GM21381 (cell line): ENCODE data around the gene RNF10.
"Not testable (repeated sequence)": the region's sequence is repeated elsewhere in the genome, so short reads cannot be mapped to it uniquely, and the experiment has no call there.

Experiments used
- ATAC-seq: cut with Tn5 transposase; IDR thresholded peaks from one replicate; pipeline ENCODE4 v1.9.1; 2021; ENCODE audit warnings: mild to moderate bottlenecking, moderate library complexity; ENCODE audit not compliant: unreplicated experiment

RNF10 gene

GRCh38 chr12:120579179-120579578 lies 45.0 kb downstream of the RNF10 start:
- ATAC-seq = no peak

- peak; percentile 94 for ATAC-seq
Measured at GRCh38 chr12:120580787-120581723, 46.9 kb downstream of the RNF10 start, which contains the start of gene POP5. POP5 (minus strand) TSS chr12:120581402; CDS start chr12:120581362, 40 bp downstream.

GRCh38 chr12:120581998-120582397 lies 47.8 kb downstream of the RNF10 start:
- ATAC-seq = no peak

- ATAC-seq = no peak
Measured at GRCh38 chr12:120583478-120584030, 49.4 kb downstream of the RNF10 start.

- ATAC-seq = no peak
Measured at GRCh38 chr12:120584343-120585149, 50.4 kb downstream of the RNF10 start.

GRCh38 chr12:120586206-120586605 lies 52.0 kb downstream of the RNF10 start:
- no peak for ATAC-seq

GRCh38 chr12:120586860-120587259 lies 52.7 kb downstream of the RNF10 start:
- no peak for ATAC-seq

- ATAC-seq = no peak
Measured at GRCh38 chr12:120588371-120588770, 54.2 kb downstream of the RNF10 start.

- ATAC-seq = no peak
Measured at GRCh38 chr12:120588948-120589930, 55.1 kb downstream of the RNF10 start.

- ATAC-seq = no peak
Measured at GRCh38 chr12:120590741-120591407, 56.7 kb downstream of the RNF10 start.

- ATAC-seq = no peak
Measured at GRCh38 chr12:120592121-120593049, 58.2 kb downstream of the RNF10 start.

- no peak for ATAC-seq
Measured at GRCh38 chr12:120596901-120597300, 62.7 kb downstream of the RNF10 start.

- ATAC-seq = no peak
Measured at GRCh38 chr12:120597861-120598260, 63.7 kb downstream of the RNF10 start.

- no peak for ATAC-seq
Measured at GRCh38 chr12:120598674-120599463, 64.7 kb downstream of the RNF10 start.

- ATAC-seq = no peak
Measured at GRCh38 chr12:120599672-120600552, 65.8 kb downstream of the RNF10 start.

GRCh38 chr12:120602416-120602815 lies 68.3 kb downstream of the RNF10 start:
- ATAC-seq = not testable (repeated sequence)

- ATAC-seq = no peak
Measured at GRCh38 chr12:120610560-120610959, 76.4 kb downstream of the RNF10 start.
